ENCODE measurements around the gene POC1B.

POC1B gene

GRCh38 chr12:89538897-89539296 lies 13.1 kb upstream of the POC1B start:
- no peaks in the 10 kb centered on the region for H4K20me1 ChIP-seq (ENCODE audit: insufficient read depth, low read length)
- no peaks in the 10 kb centered on the region for H3K79me2 ChIP-seq (ENCODE audit: insufficient read depth, low read length)
- H3K36me3 ChIP-seq (ENCODE audit: insufficient read depth, low read length), result no peaks in the 10 kb centered on the region
- no peaks in the 10 kb centered on the region for H3K27me3 ChIP-seq (ENCODE audit: insufficient read depth, low read length)
- no peak for TF ChIP-seq EZH2 (IDR thresholded peaks at IDR 0.05; ENCODE audit: borderline replicate concordance, low read length)
- TF ChIP-seq, protein P1, sequence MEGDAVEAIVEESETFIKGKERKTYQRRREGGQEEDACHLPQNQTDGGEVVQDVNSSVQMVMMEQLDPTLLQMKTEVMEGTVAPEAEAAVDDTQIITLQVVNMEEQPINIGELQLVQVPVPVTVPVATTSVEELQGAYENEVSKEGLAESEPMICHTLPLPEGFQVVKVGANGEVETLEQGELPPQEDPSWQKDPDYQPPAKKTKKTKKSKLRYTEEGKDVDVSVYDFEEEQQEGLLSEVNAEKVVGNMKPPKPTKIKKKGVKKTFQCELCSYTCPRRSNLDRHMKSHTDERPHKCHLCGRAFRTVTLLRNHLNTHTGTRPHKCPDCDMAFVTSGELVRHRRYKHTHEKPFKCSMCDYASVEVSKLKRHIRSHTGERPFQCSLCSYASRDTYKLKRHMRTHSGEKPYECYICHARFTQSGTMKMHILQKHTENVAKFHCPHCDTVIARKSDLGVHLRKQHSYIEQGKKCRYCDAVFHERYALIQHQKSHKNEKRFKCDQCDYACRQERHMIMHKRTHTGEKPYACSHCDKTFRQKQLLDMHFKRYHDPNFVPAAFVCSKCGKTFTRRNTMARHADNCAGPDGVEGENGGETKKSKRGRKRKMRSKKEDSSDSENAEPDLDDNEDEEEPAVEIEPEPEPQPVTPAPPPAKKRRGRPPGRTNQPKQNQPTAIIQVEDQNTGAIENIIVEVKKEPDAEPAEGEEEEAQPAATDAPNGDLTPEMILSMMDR (IDR thresholded peaks at IDR 0.05; ENCODE audit: low read length), result no peak
- no peaks in the 10 kb centered on the region for H3F3A ChIP-seq (ENCODE audit: insufficient read depth, low read length)
- no peak overlapping the region for H2AFZ ChIP-seq (ENCODE audit: low read length)
- no peak overlapping the region for H3K4me3 ChIP-seq (ENCODE audit: low read depth, low read length, poor library complexity, severe bottlenecking)
- no peak overlapping the region for H3K27ac ChIP-seq (ENCODE audit: low read depth, low read length, poor library complexity, severe bottlenecking)
- no peaks in the 10 kb centered on the region for H3K9me3 ChIP-seq (ENCODE audit: low read length)
- no peaks in the 10 kb centered on the region for H3K9me2 ChIP-seq (ENCODE audit: low read depth, low read length)
- no peak overlapping the region for H3K9ac ChIP-seq (ENCODE audit: low read length)
- H3K4me1 ChIP-seq (ENCODE audit: insufficient read depth, low read length, severe bottlenecking), result no peaks in the 10 kb centered on the region
- no peak overlapping the region for H3K4me2 ChIP-seq (ENCODE audit: low read length)

- Histone ChIP-seq H3K9me3 (ENCODE audit: low read length) (no peaks in the 10 kb centered on the region), H3K27ac (ENCODE audit: low read depth, low read length, poor library complexity, severe bottlenecking) (no peak overlapping the region), H3K9me2 (ENCODE audit: low read depth, low read length) (no peaks in the 10 kb centered on the region), H2AFZ (ENCODE audit: low read length) (no peak overlapping the region), H3K9ac (ENCODE audit: low read length) (no peak overlapping the region), H4K20me1 (ENCODE audit: insufficient read depth, low read length) (no peaks in the 10 kb centered on the region), H3K4me1 (ENCODE audit: insufficient read depth, low read length, severe bottlenecking) (no peaks in the 10 kb centered on the region), H3K27me3 (ENCODE audit: insufficient read depth, low read length) (no peaks in the 10 kb centered on the region), H3K4me2 (ENCODE audit: low read length) (no peak overlapping the region), H3F3A (ENCODE audit: insufficient read depth, low read length) (no peaks in the 10 kb centered on the region), H3K36me3 (ENCODE audit: insufficient read depth, low read length) (no peaks in the 10 kb centered on the region), H3K79me2 (ENCODE audit: insufficient read depth, low read length) (no peaks in the 10 kb centered on the region), H3K4me3 (ENCODE audit: low read depth, low read length, poor library complexity, severe bottlenecking) (no peak overlapping the region)
- TF ChIP-seq, protein P1 (IDR thresholded peaks at IDR 0.05; ENCODE audit: low read length), result no peak
- no peak for TF ChIP-seq EZH2 (IDR thresholded peaks at IDR 0.05; ENCODE audit: borderline replicate concordance, low read length)
These were observed 11.5 kb upstream of the POC1B start for GRCh38 chr12:89537389-89537788.

- H4K20me1 ChIP-seq (ENCODE audit: insufficient read depth, low read length), result no peaks in the 10 kb centered on the region
- H3K79me2 ChIP-seq (ENCODE audit: insufficient read depth, low read length), result no peaks in the 10 kb centered on the region
- H3K4me2 ChIP-seq (ENCODE audit: low read length), result no peak overlapping the region
- no peaks in the 10 kb centered on the region for H3K36me3 ChIP-seq (ENCODE audit: insufficient read depth, low read length)
- TF ChIP-seq EZH2 (IDR thresholded peaks at IDR 0.05; ENCODE audit: borderline replicate concordance, low read length), result no peak
- TF ChIP-seq, protein P1 (IDR thresholded peaks at IDR 0.05; ENCODE audit: low read length), result peak; percentile 81
- no peak overlapping the region for H3K9ac ChIP-seq (ENCODE audit: low read length)
- no peak overlapping the region for H3K27ac ChIP-seq (ENCODE audit: low read depth, low read length, poor library complexity, severe bottlenecking)
- H3K9me3 ChIP-seq (ENCODE audit: low read length), result no peaks in the 10 kb centered on the region
- H3K9me2 ChIP-seq (ENCODE audit: low read depth, low read length), result no peaks in the 10 kb centered on the region
- peaks cover 17% of the 10 kb centered on the region for H3K4me1 ChIP-seq (ENCODE audit: insufficient read depth, low read length, severe bottlenecking)
- no peaks in the 10 kb centered on the region for H3K27me3 ChIP-seq (ENCODE audit: insufficient read depth, low read length)
- no peak overlapping the region for H2AFZ ChIP-seq (ENCODE audit: low read length)
- H3F3A ChIP-seq (ENCODE audit: insufficient read depth, low read length), result peaks cover 10% of the 10 kb centered on the region
- no peak overlapping the region for H3K4me3 ChIP-seq (ENCODE audit: low read depth, low read length, poor library complexity, severe bottlenecking)
These were observed 3.9 kb upstream of the POC1B start for GRCh38 chr12:89529738-89530137.

Data from OCI-LY1 (cell line).